Adrenal gland (tissue), 5 donors: ENCODE data around the gene TSN.

ENCODE experiments used
- CTCF ChIP-seq, 6 experiments: fragments of 450-650 bp in 4 of 6; fragments of 200-600 bp in 2 of 6; sonication (generic) in 1 of 6; IDR thresholded peaks; 1 replicate in 5 of 6; 2 replicates in 1 of 6; pipeline versions ENCODE4 v1.5.1 to v1.8.0; 2016 to 2021; ENCODE audit warnings: antibody characterized with exemption in 6 of 6, mild to moderate bottlenecking in 2 of 6, moderate library complexity in 1 of 6
- POLR2A ChIP-seq, 2 donors: fragments of 450-650 bp; IDR thresholded peaks; one replicate each; pipeline ENCODE4 v1.6.1; 2017; ENCODE audit warnings: antibody characterized with exemption in 2 of 2, mild to moderate bottlenecking in 2 of 2, moderate library complexity in 1 of 2
- donor health status: DM: no; HTN: no; CAD: no.

- TF ChIP-seq CTCF (IDR thresholded peaks at IDR 0.05) = no peak
- no peak for TF ChIP-seq POLR2A (IDR thresholded peaks at IDR 0.05)
These were observed 33.2 kb downstream of the TSN start for GRCh38 chr2:121788685-121789084.
